ENCODE results near the gene EPHA2.

Gene EPHA2

GRCh38 chr1:16130827-16131226 is 25.0 kb downstream of the EPHA2 start:
- no peak for TF ChIP-seq ZNF70 (CRISPR knock-in tag; IDR thresholded peaks at IDR 0.05)
- TF ChIP-seq CSRNP3 (CRISPR knock-in tag; IDR thresholded peaks at IDR 0.05), result no peak
- no peak for TF ChIP-seq BACH2 (CRISPR knock-in tag; IDR thresholded peaks at IDR 0.05; ENCODE audit: borderline replicate concordance)
- TF ChIP-seq POU6F1 (CRISPR knock-in tag; IDR thresholded peaks at IDR 0.05; ENCODE audit: borderline replicate concordance, low read depth), result no peak
- no peak for TF ChIP-seq PPARA (CRISPR knock-in tag; IDR thresholded peaks at IDR 0.05; ENCODE audit: borderline replicate concordance)
- no peak for TF ChIP-seq ESRRG (CRISPR knock-in tag; IDR thresholded peaks at IDR 0.05)
- TF ChIP-seq ARNTL (CRISPR knock-in tag; IDR thresholded peaks at IDR 0.05; ENCODE audit: borderline replicate concordance, low read depth), result no peak
- no peak for TF ChIP-seq ISL1 (CRISPR knock-in tag; IDR thresholded peaks at IDR 0.05)
- no peak for TF ChIP-seq RARB (CRISPR knock-in tag; IDR thresholded peaks at IDR 0.05)
- TF ChIP-seq ZFP3 (CRISPR knock-in tag; IDR thresholded peaks at IDR 0.05), result no peak
- TF ChIP-seq SNAI2 (CRISPR knock-in tag; IDR thresholded peaks at IDR 0.05), result no peak
- no peak for TF ChIP-seq PATZ1 (CRISPR knock-in tag; IDR thresholded peaks at IDR 0.05; ENCODE audit: borderline replicate concordance)
- TF ChIP-seq CSDC2 (CRISPR knock-in tag; IDR thresholded peaks at IDR 0.05), result no peak
- ATAC-seq, result no peak

- no peak for ATAC-seq
- no peak for TF ChIP-seq OSR1 (CRISPR knock-in tag; IDR thresholded peaks at IDR 0.05)
- TF ChIP-seq TCF4 (CRISPR knock-in tag; IDR thresholded peaks at IDR 0.05; ENCODE audit: borderline replicate concordance), result no peak
- TF ChIP-seq PPARA (CRISPR knock-in tag; IDR thresholded peaks at IDR 0.05; ENCODE audit: borderline replicate concordance), result no peak
- no peak for TF ChIP-seq PATZ1 (CRISPR knock-in tag; IDR thresholded peaks at IDR 0.05; ENCODE audit: borderline replicate concordance)
- no peak for TF ChIP-seq ESRRG (CRISPR knock-in tag; IDR thresholded peaks at IDR 0.05)
- no peak for TF ChIP-seq ZFP30 (CRISPR knock-in tag; IDR thresholded peaks at IDR 0.05)
- TF ChIP-seq TSHZ2 (CRISPR knock-in tag; IDR thresholded peaks at IDR 0.05), result no peak
- TF ChIP-seq BACH2 (CRISPR knock-in tag; IDR thresholded peaks at IDR 0.05; ENCODE audit: borderline replicate concordance), result no peak
- TF ChIP-seq ZNF8 (CRISPR knock-in tag; IDR thresholded peaks at IDR 0.05), result no peak
- no peak for TF ChIP-seq CSDC2 (CRISPR knock-in tag; IDR thresholded peaks at IDR 0.05)
Measured at GRCh38 chr1:16129921-16130543, 25.8 kb downstream of the EPHA2 start.

GRCh38 chr1:16129316-16129715 is 26.6 kb downstream of the EPHA2 start:
- ATAC-seq, result no peak
- no peak for TF ChIP-seq ARNTL (CRISPR knock-in tag; IDR thresholded peaks at IDR 0.05; ENCODE audit: borderline replicate concordance, low read depth)
- no peak for TF ChIP-seq ZFP3 (CRISPR knock-in tag; IDR thresholded peaks at IDR 0.05)
- no peak for TF ChIP-seq POU6F1 (CRISPR knock-in tag; IDR thresholded peaks at IDR 0.05; ENCODE audit: borderline replicate concordance, low read depth)
- no peak for TF ChIP-seq GLIS3 (CRISPR knock-in tag; IDR thresholded peaks at IDR 0.05)
- TF ChIP-seq ZNF565 (CRISPR knock-in tag; conservative IDR thresholded peaks at IDR 0.05; ENCODE audit: low read depth), result no peak
- TF ChIP-seq PATZ1 (CRISPR knock-in tag; IDR thresholded peaks at IDR 0.05; ENCODE audit: borderline replicate concordance), result no peak
- TF ChIP-seq RARB (CRISPR knock-in tag; IDR thresholded peaks at IDR 0.05), result no peak
- no peak for TF ChIP-seq CSRNP3 (CRISPR knock-in tag; IDR thresholded peaks at IDR 0.05)
- no peak for TF ChIP-seq ZNF8 (CRISPR knock-in tag; IDR thresholded peaks at IDR 0.05)
- no peak for TF ChIP-seq ZC3H10 (CRISPR knock-in tag; IDR thresholded peaks at IDR 0.05)
- no peak for TF ChIP-seq ZFP30 (CRISPR knock-in tag; IDR thresholded peaks at IDR 0.05)
- no peak for TF ChIP-seq CSDC2 (CRISPR knock-in tag; IDR thresholded peaks at IDR 0.05)

Data from SK-N-SH treated with all-trans-retinoic acid at 6 μM for 48 hours (cell line).